GM23338 (cell line): ENCODE measurements around the gene NFYA. TPM values are rescaled to one million over a fixed set of nuclear protein-coding genes. Genes with fewer than 3 reads are reported as not detected.

Experiments used
- ATAC-seq: fragments of 200-7000 bp; cut with Tn5 transposase; 3 replicates; pipeline ENCODE4 v1.9.1; 2020
- DNase-seq: peaks from one replicate; pipeline ENCODE4 v3.0.0-alpha.2; 2015; ENCODE audit warnings: low spot score
- H2AFZ ChIP-seq: fragments of 200-600 bp; sonication (generic); 2 replicates; pipeline ENCODE4 v1.8.0; 2016; ENCODE audit warnings: antibody characterized with exemption, mild to moderate bottlenecking, moderate library complexity
- H3F3A ChIP-seq: fragments of 200-600 bp; sonication (generic); replicated peaks from 2 replicates; pipeline ENCODE4 v1.8.0; 2017; ENCODE audit warnings: antibody characterized with exemption, mixed run types, low read depth
- H3K27ac ChIP-seq: fragments of 200-600 bp; sonication (generic); 2 replicates; pipeline ENCODE4 v1.6.1; 2016; ENCODE audit warnings: low read depth
- H3K27me3 ChIP-seq: fragments of 200-600 bp; sonication (generic); 2 replicates; pipeline ENCODE4 v1.8.0; 2016; ENCODE audit warnings: mild to moderate bottlenecking, mixed run types, moderate library complexity; ENCODE audit not compliant: insufficient read depth
- H3K36me3 ChIP-seq: fragments of 200-600 bp; sonication (generic); 2 replicates; pipeline ENCODE4 v1.8.0; 2016; ENCODE audit warnings: mild to moderate bottlenecking; ENCODE audit not compliant: insufficient read depth
- H3K4me1 ChIP-seq: fragments of 200-600 bp; sonication (generic); 2 replicates; pipeline ENCODE4 v1.8.0; 2016; ENCODE audit warnings: mild to moderate bottlenecking, moderate library complexity; ENCODE audit not compliant: insufficient read depth
- H3K4me2 ChIP-seq: fragments of 200-600 bp; sonication (generic); 2 replicates; pipeline ENCODE4 v1.7.1; 2017; ENCODE audit warnings: mixed run types
- H3K4me3 ChIP-seq: fragments of 200-600 bp; sonication (generic); 2 replicates; pipeline ENCODE4 v1.6.1; 2016; ENCODE audit warnings: mixed run types
- H3K79me2 ChIP-seq: fragments of 200-600 bp; sonication (generic); replicated peaks from 2 replicates; pipeline ENCODE4 v1.8.0; 2017; ENCODE audit warnings: mild to moderate bottlenecking; ENCODE audit not compliant: insufficient read depth
- H3K9me2 ChIP-seq: fragments of 200-600 bp; sonication (generic); 2 replicates; pipeline ENCODE4 v1.8.0; 2017; ENCODE audit not compliant: insufficient read depth
- H4K20me1 ChIP-seq: fragments of 200-600 bp; sonication (generic); replicated peaks from 2 replicates; pipeline ENCODE4 v1.8.0; 2017; ENCODE audit warnings: mild to moderate bottlenecking; ENCODE audit not compliant: insufficient read depth
- H3K27ac Mint-ChIP-seq: 2 replicates; pipeline ENCODE4 v1.8.0; 2020; ENCODE audit warnings: inconsistent platforms, mild to moderate bottlenecking, moderate library complexity, mixed read lengths
- H3K27me3 Mint-ChIP-seq: 3 replicates; pipeline ENCODE4 v1.8.0; 2022; ENCODE audit warnings: low read depth, mild to moderate bottlenecking, moderate library complexity, mixed read lengths, inconsistent platforms; ENCODE audit not compliant: insufficient read depth, poor library complexity
- H3K36me3 Mint-ChIP-seq: 3 replicates; pipeline ENCODE4 v1.8.0; 2021; ENCODE audit warnings: low read depth, mild to moderate bottlenecking, inconsistent platforms, moderate library complexity, mixed read lengths
- H3K4me1 Mint-ChIP-seq: 3 replicates; pipeline ENCODE4 v1.8.0; 2020; ENCODE audit warnings: mild to moderate bottlenecking, inconsistent platforms, mixed read lengths
- H3K4me3 Mint-ChIP-seq: 3 replicates; pipeline ENCODE4 v1.8.0; 2021; ENCODE audit warnings: moderate library complexity, mild to moderate bottlenecking, inconsistent platforms, mixed read lengths
- H3K9me3 Mint-ChIP-seq: 3 replicates; pipeline ENCODE4 v1.8.0; 2020; ENCODE audit warnings: moderate library complexity, mild to moderate bottlenecking, inconsistent platforms, mixed read lengths
- CREB1 ChIP-seq: fragments of 250-450 bp; sonication (Bioruptor Pico); IDR thresholded peaks from 2 replicates; pipeline ENCODE4 v1.5.0; 2020; ENCODE audit warnings: low read depth, mild to moderate bottlenecking, moderate library complexity
- ETS1 ChIP-seq: IDR thresholded peaks from 2 replicates; pipeline ENCODE4 v1.6.1; 2016; ENCODE audit warnings: antibody characterized with exemption
- EZH2 ChIP-seq: fragments of 200-600 bp; sonication (generic); IDR thresholded peaks from one replicate; pipeline ENCODE4 v1.8.0; 2017; ENCODE audit warnings: antibody characterized with exemption, mild to moderate bottlenecking, low read depth; ENCODE audit not compliant: unreplicated experiment
- NANOG ChIP-seq: IDR thresholded peaks from 2 replicates; pipeline ENCODE4 v1.6.1; 2016; ENCODE audit warnings: antibody characterized with exemption, borderline replicate concordance
- REST ChIP-seq: IDR thresholded peaks from one replicate; pipeline ENCODE4 v1.6.1; 2018; ENCODE audit warnings: antibody characterized with exemption; ENCODE audit not compliant: unreplicated experiment
- ZNF331 ChIP-seq: fragments of 250-450 bp; sonication (Bioruptor Pico); IDR thresholded peaks from 2 replicates; pipeline ENCODE4 v1.5.0; 2020; ENCODE audit warnings: low read depth, mild to moderate bottlenecking, moderate library complexity
- ZNF462 ChIP-seq: fragments of 250-450 bp; sonication (Bioruptor Pico); IDR thresholded peaks from 2 replicates; pipeline ENCODE4 v1.5.0; 2020; ENCODE audit warnings: mild to moderate bottlenecking, moderate library complexity
- polyA plus RNA-seq: library from polyadenylated mRNA; unstranded; fragments of >200 nt; fragmentation: Nextera tagmentation; extraction: Ambion mirVana; gene quantifications from 2 replicates; pipeline ENCODE4 v1.2.1, GENCODE V29; 2016
- total RNA-seq: library from RNA; depleted of rRNA; stranded (reverse); fragments of >200 nt; shearing (Covaris generic); gene quantifications from 2 replicates; pipeline ENCODE4 v1.2.3, GENCODE V29; 2014

Gene NFYA
- total and polyA plus RNA-seq, 2 experiments from 2014 or later, result 10.8 to 39.1 TPM

GRCh38 chr6:41093729-41094128 lies 21.0 kb downstream of the NFYA start (continued):
- TF ChIP-seq ZNF462, result no peak
- TF ChIP-seq ZNF331 (CRISPR knock-in tag), result no peak

- Mint-ChIP-seq H3K36me3 (peaks cover 75% of the 10 kb centered on the region), H3K9me3 (no peaks in the 10 kb centered on the region), H3K4me3 (no peak overlapping the region), H3K27me3 (peaks cover 3% of the 10 kb centered on the region), H3K4me1 (peaks cover 10% of the 10 kb centered on the region; the same call in 2 of the 3 replicates), H3K27ac (no peak overlapping the region)
- H3K27ac ChIP-seq, result no peak overlapping the region
- no peaks in the 10 kb centered on the region; the same call in 1 of the 2 replicates for H3K79me2 ChIP-seq
- H2AFZ ChIP-seq, result no peak overlapping the region
- H3K36me3 ChIP-seq, result peaks cover 69% of the 10 kb centered on the region
- peaks cover 13% of the 10 kb centered on the region for H3K4me1 ChIP-seq
- no peak for TF ChIP-seq EZH2
- TF ChIP-seq NANOG, result no peak
- TF ChIP-seq REST, result no peak
- TF ChIP-seq CREB1 (CRISPR knock-in tag), result no peak
- no peak for TF ChIP-seq ZNF331 (CRISPR knock-in tag)
- TF ChIP-seq ETS1, result no peak
- ATAC-seq (no peak), DNase-seq (no peak)
- peaks cover 2% of the 10 kb centered on the region; the same call in 1 of the 2 replicates for H3K9me2 ChIP-seq
- H3K4me3 ChIP-seq, result no peak overlapping the region
- peaks cover 9% of the 10 kb centered on the region for H3K27me3 ChIP-seq
- H4K20me1 ChIP-seq, result peaks cover 21% of the 10 kb centered on the region
- peaks cover 11% of the 10 kb centered on the region for H3F3A ChIP-seq
- no peak overlapping the region for H3K4me2 ChIP-seq
Measured at GRCh38 chr6:41097467-41098090, 24.8 kb downstream of the NFYA start.
